HCT116 (cell line): ENCODE measurements around the gene EPHB2. TPM values are rescaled to one million over a fixed set of nuclear protein-coding genes. Genes with fewer than 3 reads are reported as not detected.

Experiments
- ATAC-seq: fragments of 200-7000 bp; cut with Tn5 transposase; 2 replicates; pipeline ENCODE4 v1.9.1; 2020; ENCODE audit warnings: mild to moderate bottlenecking, moderate library complexity
- BruUV-seq: library from RNA; stranded (reverse); fragments of 400-500 nt; replicated peaks from 2 replicates; lab custom pipeline; 2021; lab: Mats Ljungman, UMichigan
- CTCF ChIA-PET: fragments of 300-600 bp; sonication (Branson Sonifier 250); formaldehyde crosslinking; loops from one replicate; lab custom pipeline; 2021; ENCODE audit warnings: antibody characterized with exemption; lab: Charles Lee
- POLR2A ChIA-PET: fragments of 300-600, 350-600 bp; sonication (Branson Sonifier 250); formaldehyde crosslinking; loops from one replicate; lab custom pipeline; 2021; ENCODE audit warnings: antibody characterized with exemption; lab: Charles Lee
- RAD21 ChIA-PET, 2 experiments: fragments of 300-600 bp; sonication (Branson Sonifier 250); formaldehyde crosslinking; loops; one replicate each; lab custom pipeline; 2023; ENCODE audit warnings: low total read pairs in 2 of 2; ENCODE audit not compliant: uncharacterized antibody in 2 of 2, unreplicated experiment in 2 of 2, low non-redundant PET in 1 of 2; lab: Charles Lee
- DNase-seq: peaks from one replicate; pipeline ENCODE4 v3.0.0-alpha.2; 2010; ENCODE audit warnings: low read depth, low spot score
- H2AFZ ChIP-seq: fragments of 200-600 bp; shearing (Covaris generic), sonication (generic); 2 replicates; pipeline ENCODE4 v1.6.1; 2017; ENCODE audit warnings: low read depth, mixed run types, mixed read lengths, antibody characterized with exemption, low read length; ENCODE audit not compliant: poor library complexity, severe bottlenecking
- H3K27ac ChIP-seq: 2 replicates; pipeline ENCODE4 v1.5.1; 2012; ENCODE audit warnings: low read depth, low read length
- H3K27me3 ChIP-seq: fragments of 200-600 bp; sonication (generic); 2 replicates; pipeline ENCODE4 v1.6.1; 2016; ENCODE audit warnings: mixed run types, low read length, mixed read lengths; ENCODE audit not compliant: insufficient read depth
- H3K36me3 ChIP-seq, 2 experiments: fragments of 200-500 bp in 1 of 2; fragments of 200-600 bp in 1 of 2; sonication (Bioruptor generic) in 1 of 2; sonication (generic) in 1 of 2; 2 replicates each; pipeline versions ENCODE4 v1.5.1 to v1.6.1; 2014 to 2016; ENCODE audit warnings: low read length in 2 of 2, inconsistent platforms in 1 of 2, mixed read lengths in 1 of 2, mixed run types in 1 of 2; ENCODE audit not compliant: insufficient read depth in 2 of 2, control insufficient read depth in 1 of 2
- H3K4me1 ChIP-seq, 2 experiments: fragments of 200-600 bp in 1 of 2; sonication (generic) in 1 of 2; 2 replicates each; pipeline versions ENCODE4 v1.5.1 to v1.6.1; 2012 to 2017; ENCODE audit warnings: low read length in 2 of 2, inconsistent platforms in 1 of 2, mild to moderate bottlenecking in 1 of 2, mixed read lengths in 1 of 2, mixed run types in 1 of 2, moderate library complexity in 1 of 2; ENCODE audit not compliant: insufficient read depth in 2 of 2, control insufficient read depth in 1 of 2
- H3K4me2 ChIP-seq: fragments of 200-600 bp; sonication (generic); 2 replicates; pipeline ENCODE4 v1.6.1; 2017; ENCODE audit warnings: mixed run types, low read length, mixed read lengths
- H3K4me3 ChIP-seq, 2 experiments: fragments of 200-600 bp in 1 of 2; sonication (generic) in 1 of 2; replicated peaks in 1 of 2; 2 replicates each; pipeline ENCODE4 v1.5.1; 2011 to 2016; ENCODE audit warnings: low read length in 2 of 2, control low read depth in 1 of 2, low read depth in 1 of 2, mild to moderate bottlenecking in 1 of 2, mixed read lengths in 1 of 2, mixed run types in 1 of 2
- H3K79me2 ChIP-seq: fragments of 200-600 bp; sonication (generic); 2 replicates; pipeline ENCODE4 v1.6.1; 2017; ENCODE audit warnings: mild to moderate bottlenecking, mixed run types, low read length, moderate library complexity, mixed read lengths; ENCODE audit not compliant: insufficient read depth
- H3K9ac ChIP-seq: fragments of 200-600 bp; sonication (generic); 2 replicates; pipeline ENCODE4 v1.6.1; 2016; ENCODE audit warnings: low read length, mixed read lengths
- H3K9me2 ChIP-seq: fragments of 200-600 bp; sonication (generic), shearing (Covaris generic); 2 replicates; pipeline ENCODE4 v1.6.1; 2017; ENCODE audit warnings: mixed run types, mild to moderate bottlenecking, moderate library complexity; ENCODE audit not compliant: insufficient read depth
- H3K9me3 ChIP-seq, 2 experiments: fragments of 200-500 bp in 1 of 2; fragments of 200-600 bp in 1 of 2; sonication (Bioruptor generic) in 1 of 2; sonication (generic) in 1 of 2; 2 replicates each; pipeline ENCODE4 v1.6.1; 2014 to 2017; ENCODE audit warnings: low read length in 2 of 2, mixed read lengths in 2 of 2, inconsistent platforms in 1 of 2, low read depth in 1 of 2, mild to moderate bottlenecking in 1 of 2, mixed run types in 1 of 2, moderate library complexity in 1 of 2; ENCODE audit not compliant: control insufficient read depth in 1 of 2, insufficient read depth in 1 of 2
- H4K20me1 ChIP-seq: fragments of 200-600 bp; sonication (generic), shearing (Covaris generic); 2 replicates; pipeline ENCODE4 v1.6.1; 2017; ENCODE audit warnings: mixed run types, mild to moderate bottlenecking, moderate library complexity; ENCODE audit not compliant: insufficient read depth
- ATF3 ChIP-seq: IDR thresholded peaks from 2 replicates; pipeline ENCODE4 v1.6.1; 2012
- CBX3 ChIP-seq: IDR thresholded peaks from 2 replicates; pipeline ENCODE4 v1.6.1; 2012; ENCODE audit warnings: low read depth
- CEBPB ChIP-seq: IDR thresholded peaks from 2 replicates; pipeline ENCODE4 v1.6.1; 2012; ENCODE audit warnings: low read depth
- EGR1 ChIP-seq: IDR thresholded peaks from 2 replicates; pipeline ENCODE4 v1.6.1; 2012; ENCODE audit warnings: low read depth
- EZH2phosphoT487 ChIP-seq: fragments of 200-600 bp; IDR thresholded peaks from 2 replicates; pipeline ENCODE4 v1.6.1; 2018; ENCODE audit warnings: antibody characterized with exemption, borderline replicate concordance
- JUND ChIP-seq: IDR thresholded peaks from 2 replicates; pipeline ENCODE4 v1.6.1; 2012
- MAX ChIP-seq: IDR thresholded peaks from 2 replicates; pipeline ENCODE4 v1.6.1; 2012
- POLR2A ChIP-seq: IDR thresholded peaks from 2 replicates; pipeline ENCODE4 v1.7.0; 2011; ENCODE audit warnings: borderline replicate concordance; ENCODE audit not compliant: insufficient read depth, insufficient read length; ENCODE audit errors: extremely low read depth
- POLR2AphosphoS5 ChIP-seq: IDR thresholded peaks from 2 replicates; pipeline ENCODE4 v1.6.1; 2011; ENCODE audit warnings: mild to moderate bottlenecking, low read depth, low read length, moderate library complexity
- REST ChIP-seq: IDR thresholded peaks from 2 replicates; pipeline ENCODE4 v1.6.1; 2012; ENCODE audit warnings: low read depth
- SIN3A ChIP-seq: IDR thresholded peaks from 2 replicates; pipeline ENCODE4 v1.6.1; 2012; ENCODE audit warnings: low read depth
- SP1 ChIP-seq: IDR thresholded peaks from 2 replicates; pipeline ENCODE4 v1.6.1; 2012; ENCODE audit warnings: low read depth
- YY1 ChIP-seq: IDR thresholded peaks from 2 replicates; pipeline ENCODE4 v1.6.1; 2011; ENCODE audit warnings: low read length, low read depth, moderate library complexity, mild to moderate bottlenecking; ENCODE audit not compliant: insufficient replicate concordance; ENCODE audit errors: extremely low read depth
- ZBTB33 ChIP-seq: IDR thresholded peaks from 2 replicates; pipeline ENCODE4 v1.6.1; 2011; ENCODE audit warnings: mild to moderate bottlenecking, low read length, moderate library complexity; ENCODE audit not compliant: insufficient replicate concordance; ENCODE audit errors: extremely low read depth
- intact Hi-C: fragments of 100-400 bp; cut with micrococcal nuclease; formaldehyde crosslinking; loops from 2 replicates; pipeline ENCODE4 v1.10.0; 2022
- total RNA-seq: library from RNA; stranded (reverse); gene quantifications from one replicate; pipeline ENCODE4 v1.2.1, GENCODE V29; 2021; ENCODE audit not compliant: unreplicated experiment

Gene EPHB2
- total RNA-seq, 1 experiment from 2014 or later = 19.5 TPM

- POLR2A ChIA-PET = no interaction called here
- BruUV-seq = no TSS peak
- RAD21 ChIA-PET = no interaction called here
Measured at GRCh38 chr1:22893292-22893691, 182.7 kb downstream of the EPHB2 start.

More at GRCh38 chr1:22893292-22893691, 182.7 kb downstream of the EPHB2 start:
- no peaks in the 10 kb centered on the region for H3K79me2 ChIP-seq
- H3K9me2 ChIP-seq = no peaks in the 10 kb centered on the region
- no peaks in the 10 kb centered on the region for H3K4me1 ChIP-seq
- no peak overlapping the region for H3K27ac ChIP-seq
- ATAC-seq = no peak
- intact Hi-C loops = no loop called here
- CTCF ChIA-PET = no interaction called here
- no peak overlapping the region for H2AFZ ChIP-seq
- no peak for DNase-seq
- no peak overlapping the region for H3K4me2 ChIP-seq
- no peak overlapping the region for H3K9ac ChIP-seq
- no peaks in the 10 kb centered on the region for H3K27me3 ChIP-seq
- no peak overlapping the region for H3K4me3 ChIP-seq
- no peaks in the 10 kb centered on the region for H4K20me1 ChIP-seq
- no peaks in the 10 kb centered on the region for H3K36me3 ChIP-seq
- H3K9me3 ChIP-seq = no peaks in the 10 kb centered on the region
- no peak for TF ChIP-seq SIN3A
- TF ChIP-seq ZBTB33 = no peak
- no peak for TF ChIP-seq EZH2phosphoT487
- no peak for TF ChIP-seq YY1
- TF ChIP-seq EGR1 = no peak
- no peak for TF ChIP-seq REST
- TF ChIP-seq POLR2A = no peak
- no peak for TF ChIP-seq MAX
- no peak for TF ChIP-seq SP1
- TF ChIP-seq CBX3 = no peak
- no peak for TF ChIP-seq ATF3
- no peak for TF ChIP-seq CEBPB
- no peak for TF ChIP-seq POLR2AphosphoS5
- no peak for TF ChIP-seq JUND
